Astrocyte of the spinal cord (primary cell): ENCODE measurements around the gene BPIFB3.

Experiments used
- DNase-seq: peaks from one replicate; pipeline ENCODE4 v3.0.0; 2011; ENCODE audit warnings: low read depth, low spot score
- H3K4me3 ChIP-seq: 2 replicates; pipeline ENCODE4 v1.5.1; 2011; ENCODE audit warnings: low read depth, mild to moderate bottlenecking, low read length, moderate library complexity
- in situ Hi-C: cut with HindIII; loops from 2 replicates; pipeline ENCODE4 v1.10.0; 2017; ENCODE audit warnings: low sequenced_read_pairs
- TF ChIP-seq, protein P1 (sequence below): IDR thresholded peaks from 2 replicates; pipeline ENCODE4 v1.5.1; 2012; ENCODE audit warnings: low read depth, mild to moderate bottlenecking, low read length, inconsistent platforms

BPIFB3 gene

DNA sequence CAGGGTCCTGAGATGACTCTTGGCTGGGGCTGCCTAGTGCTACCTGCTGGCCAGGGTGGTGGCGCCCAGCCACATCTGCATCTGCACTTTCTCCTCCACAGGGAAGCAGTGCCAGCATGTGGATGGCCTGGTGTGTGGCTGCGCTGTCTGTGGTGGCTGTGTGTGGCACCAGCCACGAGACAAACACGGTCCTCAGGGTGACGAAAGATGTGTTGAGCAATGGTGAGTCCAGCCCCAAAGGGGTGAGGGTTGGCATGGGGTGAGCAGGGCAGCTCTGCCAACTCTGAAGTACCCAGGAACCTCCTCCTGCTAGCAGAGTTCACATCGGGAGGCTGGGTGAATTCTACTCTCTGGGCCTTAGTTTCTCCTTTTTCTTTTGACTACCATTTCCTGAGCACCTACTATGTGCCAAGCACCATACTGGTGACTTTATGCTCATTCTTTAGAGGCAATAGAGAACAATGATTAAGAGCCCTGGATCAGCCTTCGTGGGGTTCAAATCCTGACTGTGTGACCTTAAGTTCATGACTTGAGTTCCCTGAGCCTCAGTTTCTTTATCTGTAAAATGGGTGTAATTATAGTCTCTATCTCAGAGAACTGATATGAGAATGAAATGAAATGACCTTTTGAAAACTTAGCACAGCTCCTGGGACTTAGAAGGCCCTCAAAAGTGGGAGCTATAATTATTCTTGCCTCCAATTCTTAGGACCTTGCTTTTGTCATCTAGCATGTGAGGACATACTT, 27.9 kb downstream of the BPIFB3 start:
- TF ChIP-seq, protein P1, sequence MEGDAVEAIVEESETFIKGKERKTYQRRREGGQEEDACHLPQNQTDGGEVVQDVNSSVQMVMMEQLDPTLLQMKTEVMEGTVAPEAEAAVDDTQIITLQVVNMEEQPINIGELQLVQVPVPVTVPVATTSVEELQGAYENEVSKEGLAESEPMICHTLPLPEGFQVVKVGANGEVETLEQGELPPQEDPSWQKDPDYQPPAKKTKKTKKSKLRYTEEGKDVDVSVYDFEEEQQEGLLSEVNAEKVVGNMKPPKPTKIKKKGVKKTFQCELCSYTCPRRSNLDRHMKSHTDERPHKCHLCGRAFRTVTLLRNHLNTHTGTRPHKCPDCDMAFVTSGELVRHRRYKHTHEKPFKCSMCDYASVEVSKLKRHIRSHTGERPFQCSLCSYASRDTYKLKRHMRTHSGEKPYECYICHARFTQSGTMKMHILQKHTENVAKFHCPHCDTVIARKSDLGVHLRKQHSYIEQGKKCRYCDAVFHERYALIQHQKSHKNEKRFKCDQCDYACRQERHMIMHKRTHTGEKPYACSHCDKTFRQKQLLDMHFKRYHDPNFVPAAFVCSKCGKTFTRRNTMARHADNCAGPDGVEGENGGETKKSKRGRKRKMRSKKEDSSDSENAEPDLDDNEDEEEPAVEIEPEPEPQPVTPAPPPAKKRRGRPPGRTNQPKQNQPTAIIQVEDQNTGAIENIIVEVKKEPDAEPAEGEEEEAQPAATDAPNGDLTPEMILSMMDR: no peak
- no peak overlapping the region for H3K4me3 ChIP-seq
- DNase-seq: no peak
- in situ Hi-C loops: no loop called here

DNA sequence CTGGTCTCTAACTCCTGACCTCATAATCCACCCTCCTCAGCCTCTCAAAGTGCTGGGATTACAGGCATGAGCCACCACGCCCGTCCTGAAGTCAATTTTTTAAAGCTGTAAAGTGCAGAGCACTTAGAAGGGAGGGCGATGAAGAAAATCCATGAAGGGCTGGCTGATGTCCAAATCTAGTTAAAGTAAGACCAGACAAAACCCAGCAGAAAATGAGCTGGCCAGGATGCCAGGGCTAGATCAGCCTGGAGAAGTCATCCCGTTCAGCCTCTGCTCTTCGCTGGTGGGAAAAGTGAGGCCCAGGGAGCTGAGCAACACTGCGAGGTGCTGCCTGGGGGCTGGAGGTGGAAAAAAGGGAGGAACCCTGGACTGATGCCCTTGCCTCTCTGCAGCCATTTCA, 28.8 kb downstream of the BPIFB3 start:
- no peak overlapping the region for H3K4me3 ChIP-seq
- DNase-seq: no peak
- TF ChIP-seq, protein P1: no peak
- in situ Hi-C loops: no loop called here

DNA sequence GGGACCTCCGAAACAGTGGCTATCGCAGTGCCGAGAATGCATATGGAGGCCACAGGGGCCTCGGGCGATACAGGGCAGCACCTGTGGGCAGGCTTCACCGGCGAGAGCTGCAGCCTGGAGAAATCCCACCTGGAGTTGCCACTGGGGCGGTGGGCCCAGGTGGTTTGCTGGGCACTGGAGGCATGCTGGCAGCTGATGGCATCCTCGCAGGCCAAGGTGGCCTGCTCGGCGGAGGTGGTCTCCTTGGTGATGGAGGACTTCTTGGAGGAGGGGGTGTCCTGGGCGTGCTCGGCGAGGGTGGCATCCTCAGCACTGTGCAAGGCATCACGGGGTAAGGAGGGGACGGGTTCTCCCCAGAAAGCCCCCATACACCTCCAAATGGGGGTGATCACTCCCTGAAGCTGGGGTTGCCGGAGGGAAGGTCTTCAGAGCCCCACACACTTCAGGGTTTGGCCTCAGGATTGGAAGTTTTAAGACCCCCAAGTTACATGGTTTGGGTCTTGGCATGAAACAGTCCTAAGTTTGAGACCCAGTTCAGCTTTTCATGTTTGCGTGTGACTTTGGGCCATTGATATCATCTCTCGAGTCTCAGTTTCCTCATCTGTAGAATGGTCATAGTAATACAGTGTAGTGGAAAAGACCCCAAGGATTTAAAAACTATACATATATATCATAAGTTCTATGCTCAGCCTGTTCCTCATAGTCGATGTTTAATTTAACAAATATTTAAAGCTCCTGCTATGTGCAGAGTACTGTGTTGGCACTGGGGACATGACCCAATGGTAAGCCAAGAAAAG, 30.0 kb downstream of the BPIFB3 start:
- in situ Hi-C loops: no loop called here
- DNase-seq: no peak
- TF ChIP-seq, protein P1: no peak
- H3K4me3 ChIP-seq: no peak overlapping the region

DNA sequence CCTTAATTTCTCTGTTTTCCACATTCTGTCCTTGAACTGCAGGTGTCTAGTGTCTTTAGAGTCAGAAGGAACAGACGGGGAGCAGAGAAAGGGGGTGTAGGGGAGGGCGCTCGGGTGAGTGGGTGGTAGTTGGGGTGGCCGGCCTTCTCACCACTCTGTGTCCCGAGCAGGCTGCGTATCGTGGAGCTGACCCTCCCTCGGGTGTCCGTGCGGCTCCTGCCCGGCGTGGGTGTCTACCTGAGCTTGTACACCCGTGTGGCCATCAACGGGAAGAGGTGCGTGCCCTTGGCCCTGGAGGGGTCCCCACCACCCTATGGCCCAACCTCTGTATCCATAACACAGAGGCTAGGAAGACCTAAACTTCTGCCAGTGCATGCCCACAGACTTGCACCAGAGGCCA, 31.0 kb downstream of the BPIFB3 start:
- no peak overlapping the region for H3K4me3 ChIP-seq
- TF ChIP-seq, protein P1: no peak
- in situ Hi-C loops: no loop called here
- DNase-seq: no peak

DNA sequence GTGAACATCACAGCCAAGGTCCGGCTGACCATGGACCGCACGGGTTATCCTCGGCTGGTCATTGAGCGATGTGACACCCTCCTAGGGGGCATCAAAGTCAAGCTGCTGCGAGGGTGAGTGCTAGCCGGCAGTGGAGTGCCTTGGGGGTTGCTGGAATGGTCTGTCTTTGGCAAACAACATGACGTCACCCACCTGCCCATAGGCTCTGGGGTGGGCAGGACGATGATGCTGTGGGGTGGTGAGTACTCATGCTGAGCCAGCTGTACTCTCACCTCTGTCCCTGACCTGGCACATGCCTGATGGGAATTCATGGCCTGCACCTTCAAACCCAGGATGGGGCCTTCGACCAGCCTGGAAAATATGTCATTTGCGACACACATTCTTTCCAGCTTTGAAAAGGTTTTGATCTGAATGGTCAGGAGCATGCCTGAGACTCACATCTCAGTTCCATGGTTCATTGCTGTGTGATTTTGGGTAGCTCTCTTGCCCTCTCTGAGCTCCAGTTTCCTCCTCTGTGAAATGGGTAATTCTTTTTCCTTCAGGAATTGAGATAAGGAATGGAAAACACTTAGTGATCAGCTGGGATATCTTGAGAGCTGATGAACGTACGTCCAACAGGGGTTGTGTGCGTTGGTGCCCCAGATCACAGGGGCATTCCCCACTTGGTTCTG, 32.5 kb downstream of the BPIFB3 start:
- TF ChIP-seq, protein P1: no peak
- H3K4me3 ChIP-seq: no peak overlapping the region
- no peak for DNase-seq
- in situ Hi-C loops: no loop called here

DNA sequence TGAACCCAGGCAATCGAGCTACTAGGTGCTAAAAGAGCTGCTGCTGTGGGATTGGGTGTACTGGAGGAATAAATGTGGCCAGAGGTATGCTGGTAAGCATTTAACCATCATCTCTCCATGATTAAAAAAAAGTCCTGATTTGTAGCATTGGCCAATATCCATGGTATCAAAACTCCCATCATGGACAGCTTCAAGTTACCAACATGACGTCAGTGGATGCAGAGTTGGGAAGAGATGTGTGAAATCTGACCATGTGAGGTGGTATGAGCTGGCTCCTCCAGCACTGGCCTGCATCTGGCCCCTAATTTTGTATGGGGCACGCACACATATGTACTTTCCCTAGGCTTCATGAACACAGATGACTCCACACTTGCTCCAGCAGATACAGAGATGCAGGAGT, 37.4 kb downstream of the BPIFB3 start:
- DNase-seq: no peak
- TF ChIP-seq, protein P1: no peak
- H3K4me3 ChIP-seq: no peak overlapping the region
- in situ Hi-C loops: no loop called here
